Activated CD8-positive, alpha-beta memory T cell treated with anti-CD3 and anti-CD28 coated beads, Interleukin-2, amount 50 U/mL, for 24 hours (primary cell): ENCODE data around the gene KCNH5.

ENCODE experiments used
- DNase-seq: peaks from one replicate; pipeline ENCODE4 v3.0.0-alpha.2; 2020; ENCODE audit errors: extremely low read depth

Gene KCNH5

GRCh38 chr14:62988967-62989366 is 56.3 kb downstream of the KCNH5 start:
- DNase-seq, result no peak

DNA sequence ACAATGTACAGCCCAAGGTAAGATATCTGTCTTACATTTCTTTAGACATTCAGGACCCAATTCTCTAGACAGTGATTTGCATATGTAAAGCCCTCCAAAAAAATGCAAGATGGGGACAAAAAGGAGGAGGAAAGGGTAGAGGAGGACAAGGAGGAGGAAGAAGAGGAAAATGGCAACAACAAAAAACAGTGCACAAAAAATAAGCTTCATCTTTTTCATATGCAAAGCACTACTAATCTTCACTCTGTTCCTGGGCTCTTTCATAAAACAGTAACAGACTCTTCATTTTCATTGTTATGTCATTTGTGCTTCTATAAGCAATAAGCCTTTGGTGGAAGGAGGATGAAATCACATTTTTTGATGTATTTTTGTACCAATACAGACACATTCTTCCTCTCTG is 61.4 kb downstream of the KCNH5 start:
- DNase-seq, result no peak

DNA sequence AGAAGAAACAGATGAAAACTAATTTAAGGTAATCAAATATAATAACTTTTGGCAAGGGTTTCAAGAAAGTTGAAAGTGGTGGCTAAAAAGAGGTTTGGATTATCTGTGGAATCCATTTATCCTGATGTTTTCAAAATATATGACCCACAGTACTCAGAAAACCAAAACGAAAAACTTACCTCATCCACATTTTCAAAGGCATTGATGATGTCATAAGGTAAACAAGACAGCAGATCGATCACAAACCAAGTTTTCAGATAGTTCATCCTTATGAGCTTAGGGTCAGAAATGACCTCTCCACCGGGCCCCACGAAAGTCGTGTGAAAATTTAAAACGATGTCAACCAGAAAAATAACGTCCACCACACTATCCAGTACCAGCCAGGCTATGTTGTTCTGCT is 64.6 kb downstream of the KCNH5 start:
- DNase-seq, result no peak

GRCh38 chr14:62957562-62957961 is 87.7 kb downstream of the KCNH5 start:
- no peak for DNase-seq

- no peak for DNase-seq
Observed at GRCh38 chr14:62956413-62956812, 88.8 kb downstream of the KCNH5 start.

GRCh38 chr14:62954165-62954564 is 91.1 kb downstream of the KCNH5 start:
- no peak for DNase-seq

DNA sequence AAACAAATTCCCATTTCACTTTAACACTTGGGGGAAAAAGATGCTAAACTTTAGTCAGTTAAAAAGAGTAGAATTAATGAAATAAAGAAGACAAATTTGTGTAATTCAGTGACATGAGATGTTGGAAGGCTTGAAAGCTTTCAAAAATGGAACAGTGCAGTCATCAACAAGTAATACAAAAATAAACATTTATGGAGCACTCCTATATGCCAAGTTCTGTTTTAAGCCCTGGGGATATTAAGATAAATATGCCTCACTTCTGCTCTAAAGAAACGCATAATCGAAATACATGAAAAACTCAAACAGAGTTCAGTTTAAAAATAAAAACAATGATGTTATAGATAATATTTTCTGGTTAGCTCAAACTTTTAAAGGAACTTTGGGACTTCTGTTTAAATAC is 93.0 kb downstream of the KCNH5 start:
- DNase-seq, result no peak

DNA sequence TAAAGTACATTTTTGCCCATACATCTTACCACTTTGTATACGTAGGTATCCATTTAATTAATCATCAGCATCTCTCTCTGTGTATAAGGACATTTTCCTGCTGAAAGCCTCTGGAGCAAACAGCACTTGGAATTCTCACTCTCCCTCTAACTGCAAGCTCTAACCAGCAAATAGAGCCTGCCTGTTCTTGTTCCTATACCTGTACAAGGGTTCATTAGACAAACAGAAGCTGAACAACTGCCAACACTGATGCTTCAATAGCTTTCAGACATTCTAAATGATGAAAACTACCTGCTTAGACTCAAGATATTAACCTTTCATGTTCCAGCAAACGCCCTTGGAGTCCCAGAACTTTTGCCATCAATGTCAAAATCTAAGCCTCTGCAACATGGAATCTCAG is 98.0 kb downstream of the KCNH5 start:
- DNase-seq, result no peak

DNA sequence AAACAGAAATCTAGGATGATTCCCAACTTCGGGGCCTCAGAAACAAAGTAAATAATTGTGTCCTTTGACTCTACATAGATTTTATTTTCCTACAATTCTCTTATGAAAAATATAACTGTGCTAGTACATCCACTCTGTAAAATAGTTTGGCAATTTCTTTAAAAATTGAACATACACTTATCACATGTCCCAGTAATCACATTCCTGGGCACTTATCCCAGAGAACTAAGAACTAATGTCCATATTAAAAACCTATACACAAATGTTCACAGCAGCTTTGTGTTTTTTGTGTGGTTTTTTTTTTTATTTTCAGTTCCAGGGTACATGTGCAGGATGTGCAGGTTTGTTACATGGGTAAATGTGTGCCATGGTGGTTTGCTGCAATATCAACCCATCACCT is 99.0 kb downstream of the KCNH5 start:
- no peak for DNase-seq

DNA sequence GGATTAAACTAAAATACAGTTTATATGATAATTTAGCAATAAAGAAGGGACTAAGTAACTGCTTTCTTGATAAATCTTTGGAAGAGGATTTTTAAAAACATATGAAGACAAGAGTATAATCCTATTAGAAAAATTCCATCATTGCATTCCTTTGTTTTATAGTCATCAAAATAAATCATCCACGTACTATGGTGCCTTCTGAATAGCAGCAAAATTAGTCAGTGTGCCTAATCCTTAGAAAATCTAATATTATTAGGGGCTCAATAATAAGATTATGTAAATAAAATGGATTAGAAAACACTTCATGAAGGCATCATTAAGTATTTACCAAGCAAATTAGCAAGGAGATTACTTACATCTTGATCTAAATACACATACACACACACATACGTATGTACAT is 102.1 kb downstream of the KCNH5 start:
- no peak for DNase-seq

GRCh38 chr14:62939970-62940369 is 105.3 kb downstream of the KCNH5 start:
- DNase-seq, result no peak

- DNase-seq, result no peak
Observed at GRCh38 chr14:62938778-62939177, 106.5 kb downstream of the KCNH5 start.

DNA sequence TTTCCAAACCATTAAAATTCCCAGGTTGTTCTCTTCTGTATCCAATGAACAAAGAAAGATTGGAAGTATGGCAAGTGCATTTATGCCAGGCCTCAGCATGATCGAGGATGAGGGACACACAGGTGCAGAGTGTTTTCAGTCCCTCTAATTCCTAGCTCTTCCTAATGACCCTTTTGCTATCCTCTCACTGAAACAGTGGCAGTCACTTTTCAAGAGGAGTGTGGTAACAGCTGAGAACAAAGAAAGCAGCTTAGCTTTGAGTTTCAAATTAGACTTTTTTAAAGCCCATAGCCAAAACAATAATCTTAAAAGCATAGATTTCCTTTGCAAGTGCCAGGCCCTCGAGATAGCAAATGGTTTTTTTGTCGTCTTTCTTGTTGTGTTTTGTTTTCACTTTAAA is 110.8 kb downstream of the KCNH5 start:
- DNase-seq, result no peak

GRCh38 chr14:62921466-62921865 is 123.8 kb downstream of the KCNH5 start:
- DNase-seq, result no peak

DNA sequence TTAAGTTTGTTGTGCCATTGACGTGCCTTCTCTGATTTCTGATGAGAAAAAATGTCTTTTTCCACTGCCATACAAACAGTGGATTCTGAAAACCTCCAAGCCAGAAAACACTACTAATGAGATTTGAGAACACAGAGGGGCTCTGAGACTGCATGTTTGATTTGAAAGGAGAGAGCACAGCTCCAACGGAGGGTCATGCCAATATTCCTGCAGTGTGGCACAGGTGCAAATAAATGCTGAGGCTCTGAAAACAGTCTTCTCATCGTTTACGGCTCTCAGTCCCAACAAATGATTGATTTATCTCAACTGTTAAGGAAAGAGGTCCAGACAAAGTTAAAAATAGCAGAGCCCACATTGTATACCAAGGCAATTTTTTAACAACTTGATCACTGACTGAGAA is 128.7 kb downstream of the KCNH5 start:
- no peak for DNase-seq

DNA sequence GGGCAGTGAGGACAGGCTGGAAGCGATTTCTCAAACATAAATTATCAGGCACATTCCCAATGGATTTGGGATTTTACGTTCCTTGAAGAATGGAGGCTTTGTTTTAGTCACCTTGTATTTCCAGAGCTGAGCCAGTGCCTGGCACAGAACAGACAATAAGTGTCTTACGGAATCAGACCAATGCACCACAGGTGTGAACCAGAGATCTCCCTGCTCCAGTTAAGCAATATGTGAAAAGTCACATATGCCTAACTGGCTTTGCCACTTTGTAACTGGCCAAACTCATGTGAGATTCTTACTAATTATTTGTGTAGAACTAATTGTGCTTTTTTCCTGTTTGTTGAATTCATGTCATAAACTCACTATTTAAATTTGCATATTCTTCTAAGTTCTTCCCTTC is 130.4 kb downstream of the KCNH5 start:
- DNase-seq, result no peak

- no peak for DNase-seq
Observed at GRCh38 chr14:62914025-62914424, 131.2 kb downstream of the KCNH5 start.

GRCh38 chr14:62908506-62908905 is 136.8 kb downstream of the KCNH5 start:
- DNase-seq, result no peak

DNA sequence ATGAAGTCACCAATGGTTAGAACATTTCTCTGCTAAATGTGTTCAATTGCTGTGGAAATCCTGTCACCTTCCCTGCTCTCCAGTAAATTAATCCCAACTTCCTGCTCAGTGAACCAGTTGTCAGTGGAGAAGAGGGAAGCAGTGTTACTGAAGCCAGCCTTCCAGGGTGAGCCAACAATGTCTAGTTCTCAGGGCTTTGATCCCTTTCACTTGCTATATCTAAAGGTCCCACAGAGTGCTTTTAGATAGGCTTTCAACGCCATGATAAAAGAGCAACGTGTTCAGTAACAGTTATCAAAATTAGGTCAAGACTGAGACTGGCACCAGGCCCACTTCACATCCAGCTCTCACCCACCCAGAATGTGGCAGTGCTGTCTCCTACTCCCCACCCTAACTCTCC is 139.7 kb downstream of the KCNH5 start:
- no peak for DNase-seq

GRCh38 chr14:62897771-62898170 is 147.5 kb downstream of the KCNH5 start:
- no peak for DNase-seq

DNA sequence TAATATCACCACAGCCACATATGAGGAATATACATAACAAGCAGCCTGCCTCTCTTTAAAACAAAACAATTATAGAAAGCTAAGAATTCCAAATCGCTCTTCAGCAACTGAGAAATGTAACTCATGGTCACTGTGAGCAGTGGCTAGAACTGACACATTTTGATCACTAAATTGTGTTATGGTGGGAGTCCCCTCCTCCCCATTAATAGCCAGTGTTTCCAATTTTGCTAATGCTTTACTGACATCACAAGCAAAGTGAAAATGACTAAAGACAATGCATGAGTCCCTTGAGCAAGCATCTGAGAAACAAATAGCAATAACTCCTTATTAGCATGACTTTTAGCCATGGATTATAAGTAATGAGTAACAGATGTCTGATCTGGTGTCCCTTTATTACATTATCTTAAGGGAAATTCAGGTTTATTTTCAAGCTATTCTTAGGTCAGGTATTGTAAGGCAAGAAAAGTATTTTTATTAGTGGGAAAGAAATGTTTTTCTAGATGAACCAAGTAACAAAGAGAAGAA is 148.3 kb downstream of the KCNH5 start:
- DNase-seq, result no peak

DNA sequence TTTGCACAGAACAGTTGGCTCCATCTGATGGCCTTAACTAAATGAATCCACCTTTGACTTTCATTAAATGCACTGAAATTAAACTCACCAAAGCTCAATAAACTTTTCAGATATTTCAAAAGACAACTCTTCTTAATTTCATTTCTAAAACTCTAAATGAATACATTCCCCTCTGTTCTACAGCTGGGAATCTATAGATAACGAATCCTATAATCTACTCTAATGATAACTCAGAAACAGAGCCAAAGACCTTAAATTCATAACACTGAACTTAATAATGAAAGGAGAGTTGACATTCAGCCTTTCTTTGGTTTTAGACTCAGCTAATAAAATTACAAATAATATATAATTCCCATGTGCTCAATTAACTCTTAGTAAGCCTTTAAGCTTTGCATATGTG is 150.5 kb downstream of the KCNH5 start:
- DNase-seq, result no peak

DNA sequence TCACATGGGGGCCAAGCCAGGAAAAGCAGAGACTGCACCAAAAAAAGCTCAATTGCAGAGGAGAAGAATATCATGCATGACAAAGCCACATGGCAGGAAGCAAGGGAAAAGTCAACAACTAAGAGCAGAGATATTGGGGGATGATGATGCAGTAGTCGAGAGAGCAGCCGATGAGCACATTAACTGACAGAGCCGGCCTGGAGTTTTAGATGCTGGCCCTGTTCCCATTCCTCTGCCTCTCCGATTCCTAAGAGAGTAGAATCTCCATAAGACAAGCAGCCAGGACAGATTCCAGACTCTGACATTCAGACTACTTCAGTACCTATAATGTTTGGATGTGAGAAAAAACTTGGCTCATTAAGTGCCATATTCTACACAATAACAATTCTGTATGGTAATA is 155.9 kb downstream of the KCNH5 start:
- DNase-seq, result no peak

DNA sequence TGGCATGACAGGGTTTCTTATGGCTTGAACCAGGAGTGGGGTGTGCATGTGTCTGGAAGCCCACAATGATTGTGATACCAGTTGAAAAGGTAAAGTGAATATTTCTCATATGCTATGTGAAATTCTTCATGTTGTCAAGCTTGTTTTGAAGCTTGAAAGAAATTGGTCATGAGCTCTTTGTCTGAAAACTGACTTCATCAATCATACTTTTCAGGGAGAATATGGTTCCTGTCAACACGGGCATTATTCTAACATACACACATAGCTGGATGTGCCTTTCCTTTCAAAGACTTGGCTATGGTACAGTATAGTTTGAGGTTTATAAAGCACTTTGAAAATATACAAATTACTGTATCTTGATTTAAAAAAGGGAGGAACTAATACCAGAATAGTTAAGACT is 158.8 kb downstream of the KCNH5 start:
- no peak for DNase-seq

DNA sequence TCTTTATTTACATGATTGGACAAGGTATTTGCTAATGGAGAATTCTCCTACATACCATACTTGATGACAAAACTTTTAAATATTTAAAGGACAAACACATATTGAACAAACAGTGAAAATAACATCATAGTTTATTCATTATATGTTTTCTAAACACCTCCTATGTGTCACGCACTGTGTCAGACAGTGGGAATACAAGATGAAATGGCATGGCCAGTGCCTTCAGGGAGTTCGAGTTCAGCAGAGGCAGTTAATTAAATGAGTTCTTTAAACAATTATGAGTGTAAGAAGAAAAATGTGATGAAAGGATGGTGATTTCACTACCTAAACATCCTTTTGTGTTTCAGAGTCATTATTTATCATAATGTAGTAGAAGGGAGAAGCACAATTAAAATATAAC is 159.8 kb downstream of the KCNH5 start:
- no peak for DNase-seq
